SU-DHL-6 (cell line): ENCODE data around the gene MGAT2.
"Not testable (repeated sequence)": the region's sequence is repeated elsewhere in the genome, so short reads cannot be mapped to it uniquely, and the experiment has no call there.

Source experiments
- H2AFZ ChIP-seq: fragments of 200-600 bp; sonication (generic); 2 replicates; pipeline ENCODE4 v1.6.1; 2014; ENCODE audit warnings: low read depth, mild to moderate bottlenecking, moderate library complexity, mixed read lengths, antibody characterized with exemption, low read length; ENCODE audit not compliant: severe bottlenecking
- H3F3A ChIP-seq: fragments of 200-600 bp; shearing (Covaris generic); 2 replicates; pipeline ENCODE4 v1.6.0; 2016; ENCODE audit warnings: antibody characterized with exemption, mild to moderate bottlenecking; ENCODE audit not compliant: insufficient read depth
- H3K27ac ChIP-seq: fragments of 200-600 bp; sonication (generic); 2 replicates; pipeline ENCODE4 v1.5.1; 2016; ENCODE audit warnings: low read depth, mild to moderate bottlenecking, low read length, moderate library complexity, mixed read lengths
- H3K27me3 ChIP-seq: fragments of 200-600 bp; sonication (generic), shearing (Covaris generic); 2 replicates; pipeline ENCODE4 v1.6.0; 2014; ENCODE audit warnings: mild to moderate bottlenecking, low read length
- H3K36me3 ChIP-seq: fragments of 200-600 bp; sonication (generic); 2 replicates; pipeline ENCODE4 v1.6.1; 2014; ENCODE audit warnings: mild to moderate bottlenecking, low read length, mixed read lengths
- H3K4me2 ChIP-seq: fragments of 300-600, 200-600 bp; shearing (Covaris generic), sonication (generic); 2 replicates; pipeline ENCODE4 v1.6.0; 2014; ENCODE audit warnings: low read length, low read depth, mild to moderate bottlenecking; ENCODE audit not compliant: poor library complexity, severe bottlenecking
- H3K4me3 ChIP-seq: fragments of 200-600 bp; sonication (generic); 2 replicates; pipeline ENCODE4 v1.5.1; 2014; ENCODE audit warnings: antibody characterized with exemption, low read length, mild to moderate bottlenecking, mixed read lengths; ENCODE audit not compliant: insufficient read depth, poor library complexity, severe bottlenecking
- H3K79me2 ChIP-seq: fragments of 200-600 bp; sonication (generic); 2 replicates; pipeline ENCODE4 v1.6.1; 2014; ENCODE audit warnings: mild to moderate bottlenecking, low read length, moderate library complexity; ENCODE audit not compliant: insufficient read depth
- H3K9ac ChIP-seq: fragments of 200-600 bp; sonication (generic); 2 replicates; pipeline ENCODE4 v1.7.0; 2014; ENCODE audit warnings: mild to moderate bottlenecking, low read length
- H3K9me2 ChIP-seq: fragments of 200-600 bp; sonication (generic); replicated peaks from 2 replicates; pipeline ENCODE4 v1.6.1; 2014; ENCODE audit warnings: low read length; ENCODE audit not compliant: insufficient read depth
- H3K9me3 ChIP-seq: fragments of 200-600 bp; sonication (generic); 2 replicates; pipeline ENCODE4 v1.6.1; 2014; ENCODE audit warnings: low read length, mixed read lengths; ENCODE audit not compliant: insufficient read depth
- H4K20me1 ChIP-seq: fragments of 200-600 bp; sonication (generic); 2 replicates; pipeline ENCODE4 v1.6.1; 2014; ENCODE audit warnings: low read depth, mild to moderate bottlenecking, antibody characterized with exemption, low read length, moderate library complexity, mixed read lengths
- CTCF ChIP-seq: fragments of 200-600 bp; sonication (generic); IDR thresholded peaks from one replicate; pipeline ENCODE4 v1.5.1; 2017; ENCODE audit warnings: antibody characterized with exemption, mild to moderate bottlenecking, low read length, moderate library complexity; ENCODE audit not compliant: insufficient read depth, poor library complexity, severe bottlenecking
- EZH2phosphoT487 ChIP-seq: fragments of 200-600 bp; sonication (generic), shearing (Covaris generic); conservative IDR thresholded peaks from 2 replicates; pipeline ENCODE4 v1.6.1; 2018; ENCODE audit warnings: mild to moderate bottlenecking, antibody characterized with exemption, low read length, moderate library complexity, mixed read lengths

Gene MGAT2

DNA sequence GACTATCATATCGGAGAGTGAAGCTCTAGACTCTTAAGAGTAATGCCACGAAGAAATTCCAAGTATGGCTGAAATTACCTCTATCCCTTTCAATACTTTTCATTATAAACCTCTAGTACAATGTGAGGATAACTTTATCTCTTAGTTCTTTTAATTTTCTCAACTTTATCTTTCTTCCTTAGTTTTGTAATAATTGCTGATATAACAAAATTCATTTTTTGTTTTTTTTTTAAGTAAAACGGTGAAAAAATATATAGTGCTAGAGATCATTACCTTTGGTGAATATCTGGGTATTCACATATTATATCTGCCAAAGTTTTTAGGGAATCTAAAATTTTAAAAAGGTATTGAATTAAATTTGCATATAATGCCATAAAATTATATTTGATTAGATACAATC is 33.9 kb downstream of the MGAT2 start:
- H3K36me3 ChIP-seq, result peaks cover 22% of the 10 kb centered on the region; the same call in 1 of the 2 replicates
- peaks cover 10% of the 10 kb centered on the region; the same call in 1 of the 2 replicates for H4K20me1 ChIP-seq
- TF ChIP-seq CTCF (no peak), EZH2phosphoT487 (no peak)
- H3K79me2 ChIP-seq, result no peaks in the 10 kb centered on the region
- no peak overlapping the region for H2AFZ ChIP-seq
- H3K9ac ChIP-seq, result no peak overlapping the region
- no peaks in the 10 kb centered on the region for H3K27me3 ChIP-seq
- no peak overlapping the region for H3K4me3 ChIP-seq
- H3K9me2 ChIP-seq, result no peaks in the 10 kb centered on the region
- H3K9me3 ChIP-seq, result no peaks in the 10 kb centered on the region
- no peak overlapping the region for H3K4me2 ChIP-seq
- H3F3A ChIP-seq, result peaks cover 22% of the 10 kb centered on the region; the same call in 1 of the 2 replicates
- no peak overlapping the region for H3K27ac ChIP-seq

DNA sequence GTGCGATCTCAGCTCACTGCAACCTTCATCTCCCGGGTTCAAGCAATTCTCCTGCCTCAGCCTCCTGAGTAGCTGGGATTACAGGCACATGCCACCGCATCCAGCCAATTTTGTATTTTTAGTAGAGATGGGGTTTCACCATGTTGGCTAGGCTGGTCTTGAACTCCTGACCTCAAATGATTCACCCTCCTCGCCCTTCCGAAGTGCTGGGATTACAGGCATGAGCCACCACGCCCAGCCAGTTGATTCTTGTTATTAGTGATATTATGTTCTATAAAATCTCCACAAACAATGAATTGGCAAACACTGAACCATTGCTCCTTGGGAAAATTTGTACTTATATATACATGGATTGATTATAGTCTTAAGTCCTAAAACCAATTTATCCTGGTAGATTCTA is 36.9 kb downstream of the MGAT2 start:
- not testable (repeated sequence) for H4K20me1 ChIP-seq, H3K79me2 ChIP-seq, H3K27me3 ChIP-seq, H3K4me3 ChIP-seq, H3K9me2 ChIP-seq, H3K27ac ChIP-seq, H3F3A ChIP-seq, H2AFZ ChIP-seq, H3K4me2 ChIP-seq, H3K9me3 ChIP-seq, H3K9ac ChIP-seq
- H3K36me3 ChIP-seq, result peaks cover 20% of the 10 kb centered on the region; the same call in 1 of the 2 replicates

- Histone ChIP-seq H3K36me3 (peaks cover 10% of the 10 kb centered on the region; the same call in 1 of the 2 replicates), H3F3A (peaks cover under 1% of the 10 kb centered on the region; the same call in 1 of the 2 replicates), H3K9me3 (no peaks in the 10 kb centered on the region), H2AFZ (no peak overlapping the region), H4K20me1 (no peaks in the 10 kb centered on the region), H3K4me2 (no peak overlapping the region), H3K79me2 (no peaks in the 10 kb centered on the region), H3K27me3 (no peaks in the 10 kb centered on the region), H3K9me2 (no peaks in the 10 kb centered on the region), H3K27ac (no peak overlapping the region), H3K4me3 (no peak overlapping the region), H3K9ac (no peak overlapping the region)
- no peak for TF ChIP-seq CTCF
- TF ChIP-seq EZH2phosphoT487, result no peak
These were observed 39.2 kb downstream of the MGAT2 start for GRCh38 chr14:49659526-49660455.

DNA sequence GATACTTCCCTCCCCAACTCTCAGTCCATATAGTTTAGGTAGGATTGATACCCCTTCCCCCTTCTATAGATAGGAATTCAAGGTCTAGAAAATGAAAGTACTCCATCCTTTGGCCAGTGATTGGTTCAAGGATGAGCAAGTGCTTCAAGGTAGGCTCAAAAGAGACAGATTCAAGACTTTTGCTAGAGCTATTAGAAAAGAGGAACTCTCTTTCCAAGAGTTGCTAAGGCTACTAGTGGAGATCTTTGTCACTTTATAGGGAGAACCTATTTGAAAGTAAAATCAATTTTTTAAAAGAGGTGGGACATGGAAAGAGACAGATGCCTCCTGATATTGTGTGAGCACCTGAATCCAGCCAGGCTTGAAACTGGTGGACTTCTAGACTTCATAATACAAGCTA is 49.9 kb downstream of the MGAT2 start:
- H3K27ac ChIP-seq, result no peak overlapping the region
- no peaks in the 10 kb centered on the region for H3K79me2 ChIP-seq
- H4K20me1 ChIP-seq, result no peaks in the 10 kb centered on the region
- no peak overlapping the region for H2AFZ ChIP-seq
- no peaks in the 10 kb centered on the region for H3K9me3 ChIP-seq
- no peaks in the 10 kb centered on the region for H3F3A ChIP-seq
- no peak overlapping the region for H3K4me3 ChIP-seq
- peaks cover 21% of the 10 kb centered on the region for H3K36me3 ChIP-seq
- no peaks in the 10 kb centered on the region for H3K27me3 ChIP-seq
- H3K4me2 ChIP-seq, result no peak overlapping the region
- TF ChIP-seq EZH2phosphoT487 (no peak), CTCF (no peak)
- H3K9me2 ChIP-seq, result no peaks in the 10 kb centered on the region
- H3K9ac ChIP-seq, result no peak overlapping the region
